Keratinocyte (primary cell): Measurements from ENCODE around the gene KIF1C.

Source experiments
- CTCF ChIP-seq, 3 experiments: IDR thresholded peaks in 1 of 3; conservative IDR thresholded peaks in 1 of 3; optimal IDR thresholded peaks in 1 of 3; 2 replicates in 2 of 3; 3 replicates in 1 of 3; pipeline versions ENCODE3 to v1.5.1; 2011; ENCODE audit warnings: low read length in 3 of 3, mild to moderate bottlenecking in 3 of 3, moderate library complexity in 2 of 3, control low read depth in 1 of 3, inconsistent platforms in 1 of 3; ENCODE audit not compliant: insufficient read depth in 2 of 3; ENCODE audit errors: extremely low read depth in 1 of 3
- EZH2 ChIP-seq: IDR thresholded peaks from one replicate; pipeline ENCODE4 v1.6.1; 2012; ENCODE audit warnings: inconsistent platforms, mild to moderate bottlenecking, low read length, moderate library complexity

GRCh38 chr17:5055543-5055942 is 57.8 kb downstream of the KIF1C start:
- TF ChIP-seq CTCF (optimal IDR thresholded peaks at IDR 0.05 in 1 of 3, IDR thresholded peaks at IDR 0.05 in 1 of 3, conservative IDR thresholded peaks at IDR 0.05 in 1 of 3; ENCODE audit: extremely low read depth in 1 of 3, insufficient read depth in 2 of 3, low read length in 3 of 3) (no peak), EZH2 (no peak)
